Neural progenitor cell (in vitro differentiated cells): Measurements from ENCODE around the gene ENPP7. TPM values are rescaled to one million over a fixed set of nuclear protein-coding genes. Genes with fewer than 3 reads are reported as not detected.

ENCODE experiments used
- DNase-seq: peaks from one replicate; pipeline ENCODE4 v3.0.0-alpha.2; 2016; ENCODE audit warnings: low spot score
- H2AFZ ChIP-seq: fragments of 200-600 bp; sonication (generic); replicated peaks from 2 replicates; pipeline ENCODE4 v1.6.1; 2016; ENCODE audit warnings: antibody characterized with exemption
- H3F3A ChIP-seq: fragments of 200-600 bp; sonication (generic); 2 replicates; pipeline ENCODE4 v1.6.1; 2016; ENCODE audit warnings: antibody characterized with exemption, low read depth
- H3K27ac ChIP-seq: fragments of 200-600 bp; sonication (generic); 2 replicates; pipeline ENCODE4 v1.5.1; 2016; ENCODE audit warnings: mild to moderate bottlenecking
- H3K27me3 ChIP-seq: fragments of 200-600 bp; sonication (generic); 2 replicates; pipeline ENCODE4 v1.6.1; 2016; ENCODE audit warnings: mild to moderate bottlenecking, moderate library complexity
- H3K36me3 ChIP-seq: fragments of 200-600 bp; sonication (generic); 2 replicates; pipeline ENCODE4 v1.5.1; 2016
- H3K4me1 ChIP-seq: fragments of 200-600 bp; sonication (generic); 2 replicates; pipeline ENCODE4 v1.6.1; 2016; ENCODE audit warnings: mixed run types
- H3K4me2 ChIP-seq: fragments of 200-600 bp; sonication (generic); 2 replicates; pipeline ENCODE4 v1.6.1; 2016
- H3K4me3 ChIP-seq: fragments of 200-600 bp; sonication (generic); 2 replicates; pipeline ENCODE4 v1.5.1; 2016
- H3K79me2 ChIP-seq: fragments of 200-600 bp; sonication (generic); 2 replicates; pipeline ENCODE4 v1.6.1; 2016; ENCODE audit warnings: low read depth
- H3K9ac ChIP-seq: fragments of 200-600 bp; sonication (generic); 2 replicates; pipeline ENCODE4 v1.6.1; 2016
- H3K9me3 ChIP-seq: fragments of 200-600 bp; sonication (generic); 2 replicates; pipeline ENCODE4 v1.5.1; 2016; ENCODE audit warnings: low read depth
- H4K20me1 ChIP-seq: fragments of 200-600 bp; sonication (generic); 2 replicates; pipeline ENCODE4 v1.6.1; 2016; ENCODE audit warnings: low read depth
- H3K27ac Mint-ChIP-seq: 3 replicates; pipeline ENCODE4 v1.8.0; 2021; ENCODE audit warnings: mixed read lengths
- H3K27me3 Mint-ChIP-seq: 2 replicates; pipeline ENCODE4 v1.8.0; 2022; ENCODE audit warnings: low read depth, mild to moderate bottlenecking, inconsistent platforms, moderate library complexity, mixed read lengths; ENCODE audit not compliant: insufficient read depth
- H3K36me3 Mint-ChIP-seq: 3 replicates; pipeline ENCODE4 v1.8.0; 2021; ENCODE audit warnings: mixed read lengths
- H3K4me1 Mint-ChIP-seq: 3 replicates; pipeline ENCODE4 v1.8.0; 2021; ENCODE audit warnings: mixed read lengths
- H3K4me3 Mint-ChIP-seq: 3 replicates; pipeline ENCODE4 v1.8.0; 2021; ENCODE audit warnings: mild to moderate bottlenecking, moderate library complexity, mixed read lengths
- H3K9me3 Mint-ChIP-seq: 3 replicates; pipeline ENCODE4 v1.8.0; 2020; ENCODE audit warnings: mixed read lengths
- CTCF ChIP-seq: fragments of 200-600 bp; sonication (generic); IDR thresholded peaks from 2 replicates; pipeline ENCODE4 v1.5.1; 2017; ENCODE audit warnings: antibody characterized with exemption, mild to moderate bottlenecking
- EZH2 ChIP-seq: fragments of 200-600 bp; sonication (generic); IDR thresholded peaks from 2 replicates; pipeline ENCODE4 v1.6.1; 2017; ENCODE audit warnings: antibody characterized with exemption, mild to moderate bottlenecking, moderate library complexity
- EZH2phosphoT487 ChIP-seq: fragments of 200-600 bp; sonication (generic); IDR thresholded peaks from 2 replicates; pipeline ENCODE4 v1.6.1; 2017; ENCODE audit warnings: antibody characterized with exemption
- total RNA-seq: library from RNA; depleted of rRNA; stranded (reverse); fragments of >200 nt; gene quantifications from 2 replicates; pipeline ENCODE4 v1.2.3, GENCODE V29; 2015; ENCODE audit warnings: low replicate concordance

The ENPP7 gene
- total RNA-seq, 1 donor from 2014 or later: not detected

- peak; percentile 94 for DNase-seq
- peaks cover 41% of the 10 kb centered on the region for H3K4me1 ChIP-seq
- Mint-ChIP-seq H3K36me3 (peaks cover 21% of the 10 kb centered on the region), H3K4me3 (peak within 1 kb of the TSS; percentile 98), H3K27ac (peak within 1 kb of the TSS; percentile 97), H3K9me3 (no peaks in the 10 kb centered on the region), H3K4me1 (peaks cover 64% of the 10 kb centered on the region), H3K27me3 (peaks cover 16% of the 10 kb centered on the region)
- no peaks in the 10 kb centered on the region for H3K36me3 ChIP-seq
- peak within 1 kb of the TSS; percentile 88 for H3K27ac ChIP-seq
- peaks cover 2% of the 10 kb centered on the region for H3K27me3 ChIP-seq
- H3K4me2 ChIP-seq: peak within 1 kb of the TSS; percentile 93
- H3F3A ChIP-seq: peaks cover 20% of the 10 kb centered on the region
- H3K9me3 ChIP-seq: no peaks in the 10 kb centered on the region
- H3K9ac ChIP-seq: peak within 1 kb of the TSS; percentile 51
- H2AFZ ChIP-seq: no peak within 1 kb of the TSS
- H4K20me1 ChIP-seq: peaks cover 44% of the 10 kb centered on the region
- H3K79me2 ChIP-seq: peaks cover 46% of the 10 kb centered on the region
- H3K4me3 ChIP-seq: peak within 1 kb of the TSS; percentile 98
- no peak for TF ChIP-seq CTCF
- TF ChIP-seq EZH2: no peak
- no peak for TF ChIP-seq EZH2phosphoT487
Observed at GRCh38 chr17:79777894-79778503, 47.3 kb downstream of the ENPP7 start, which contains the start of gene CBX2. Gene CBX2 (plus strand): TSS chr17:79778148. CDS start chr17:79778236, 88 bp downstream.

- DNase-seq: peak; percentile 85
- H3K4me2 ChIP-seq: peak overlapping the region; percentile 93
- peak overlapping the region; percentile 98 for H3K4me3 ChIP-seq
- H3K79me2 ChIP-seq: peaks cover 46% of the 10 kb centered on the region
- H2AFZ ChIP-seq: no peak overlapping the region
- peaks cover 64% of the 10 kb centered on the region for H3K4me1 Mint-ChIP-seq
- no peaks in the 10 kb centered on the region for H3K36me3 ChIP-seq
- peak overlapping the region; percentile 51 for H3K9ac ChIP-seq
- no peaks in the 10 kb centered on the region for H3K9me3 ChIP-seq
- peaks cover 20% of the 10 kb centered on the region for H3F3A ChIP-seq
- peaks cover 50% of the 10 kb centered on the region for H4K20me1 ChIP-seq
- peak overlapping the region; percentile 97 for H3K27ac Mint-ChIP-seq
- TF ChIP-seq EZH2 (no peak), CTCF (peak; percentile 38)
- peaks cover 2% of the 10 kb centered on the region for H3K27me3 ChIP-seq
- peak overlapping the region; percentile 98 for H3K4me3 Mint-ChIP-seq
- peaks cover 41% of the 10 kb centered on the region for H3K4me1 ChIP-seq
- peaks cover 23% of the 10 kb centered on the region for H3K36me3 Mint-ChIP-seq
- H3K9me3 Mint-ChIP-seq: no peaks in the 10 kb centered on the region
- peaks cover 14% of the 10 kb centered on the region for H3K27me3 Mint-ChIP-seq
- H3K27ac ChIP-seq: peak overlapping the region; percentile 88
Observed at GRCh38 chr17:79778504-79779083, 47.9 kb downstream of the ENPP7 start.

GRCh38 chr17:79779084-79779529 is 48.4 kb downstream of the ENPP7 start:
- peaks cover 12% of the 10 kb centered on the region for H3K27me3 Mint-ChIP-seq

More at GRCh38 chr17:79779084-79779529, 48.4 kb downstream of the ENPP7 start:
- Histone ChIP-seq H3K27me3 (peaks cover 2% of the 10 kb centered on the region), H3K27ac (peak overlapping the region; percentile 88), H3K36me3 (no peaks in the 10 kb centered on the region), H3K79me2 (peaks cover 46% of the 10 kb centered on the region), H3K9me3 (no peaks in the 10 kb centered on the region), H3K9ac (peak overlapping the region; percentile 51), H2AFZ (no peak overlapping the region), H3K4me1 (peaks cover 41% of the 10 kb centered on the region), H3F3A (peaks cover 20% of the 10 kb centered on the region), H3K4me2 (peak overlapping the region; percentile 93), H4K20me1 (peaks cover 55% of the 10 kb centered on the region), H3K4me3 (peak overlapping the region; percentile 98)
- peak; percentile 36 for DNase-seq
- Mint-ChIP-seq H3K27ac (peak overlapping the region; percentile 97), H3K4me3 (peak overlapping the region; percentile 98), H3K9me3 (no peaks in the 10 kb centered on the region), H3K36me3 (peaks cover 25% of the 10 kb centered on the region), H3K4me1 (peaks cover 61% of the 10 kb centered on the region)
- TF ChIP-seq CTCF (no peak), EZH2phosphoT487 (no peak), EZH2 (no peak)
